HG03342 (cell line): ENCODE results near the gene BCL11A.

ENCODE experiments used
- ATAC-seq: cut with Tn5 transposase; IDR thresholded peaks from one replicate; pipeline ENCODE4 v1.9.1; 2021; ENCODE audit warnings: mild to moderate bottlenecking, moderate library complexity; ENCODE audit not compliant: unreplicated experiment

BCL11A gene

DNA sequence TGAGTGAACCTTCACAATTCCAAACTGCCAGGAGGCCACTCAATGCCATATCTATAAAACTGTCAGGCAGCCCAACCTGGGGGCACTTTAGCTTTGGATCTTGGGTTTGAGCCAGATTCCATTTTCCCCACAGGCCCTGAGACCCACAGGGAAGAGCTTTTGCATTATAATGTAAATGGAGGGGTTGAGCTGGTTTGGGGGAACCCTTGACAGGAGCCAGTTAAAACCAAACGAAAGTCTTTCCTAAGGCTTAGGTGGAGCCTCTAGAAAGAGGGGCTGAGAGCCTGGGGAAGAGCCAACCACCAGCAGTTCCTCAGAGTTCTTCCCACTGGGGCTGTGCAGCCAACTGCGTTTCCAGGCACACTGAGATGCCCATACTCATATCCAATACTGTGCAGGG, 42.7 kb downstream of the BCL11A start:
- no peak for ATAC-seq

DNA sequence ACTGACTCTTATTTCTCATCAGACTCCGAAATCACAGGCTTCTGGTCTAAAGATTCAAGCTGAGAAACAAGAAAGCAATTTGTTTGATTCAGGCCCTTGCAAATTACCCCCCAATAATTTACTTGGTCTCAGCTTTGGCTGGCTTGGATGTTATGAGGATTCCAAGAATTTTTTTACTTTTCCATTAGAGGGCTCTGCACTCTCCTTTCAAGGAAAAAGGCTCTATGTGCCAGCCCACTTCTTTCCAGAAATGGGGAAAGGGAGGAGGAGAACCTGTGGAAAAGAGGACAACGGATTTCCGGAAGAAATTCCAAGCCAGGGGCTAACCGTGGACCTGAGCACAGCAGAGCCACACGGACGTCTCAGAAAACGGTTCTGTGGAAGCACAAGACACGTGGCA, 44.4 kb downstream of the BCL11A start:
- no peak for ATAC-seq

DNA sequence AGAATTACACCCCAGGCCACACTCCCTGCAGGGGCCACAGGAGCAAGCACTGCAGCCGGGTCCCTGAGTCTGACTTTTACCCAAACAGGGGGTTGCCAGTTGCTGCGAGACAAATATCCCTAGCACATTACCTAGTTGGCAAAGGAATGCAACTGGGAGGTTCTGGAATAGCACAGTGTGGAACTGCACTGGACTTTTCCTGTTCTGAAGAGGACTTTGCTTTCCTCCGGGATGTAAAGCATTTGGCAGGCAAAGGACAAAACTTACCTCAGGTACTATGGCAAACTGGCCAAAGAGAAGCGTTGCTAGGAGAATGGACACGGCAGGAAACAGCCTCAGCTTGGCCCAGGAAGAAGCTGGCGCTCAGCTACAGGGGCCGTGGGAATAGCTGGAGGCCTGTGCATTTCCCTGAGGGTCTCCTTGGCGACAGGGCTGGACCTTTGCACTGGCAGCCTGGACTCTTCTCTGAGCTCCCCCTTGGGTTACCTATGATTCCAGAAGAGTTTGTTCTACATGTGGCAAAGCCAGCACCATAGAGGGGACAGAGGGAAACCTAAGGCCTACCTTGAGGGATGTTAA, 45.0 kb downstream of the BCL11A start:
- no peak for ATAC-seq

DNA sequence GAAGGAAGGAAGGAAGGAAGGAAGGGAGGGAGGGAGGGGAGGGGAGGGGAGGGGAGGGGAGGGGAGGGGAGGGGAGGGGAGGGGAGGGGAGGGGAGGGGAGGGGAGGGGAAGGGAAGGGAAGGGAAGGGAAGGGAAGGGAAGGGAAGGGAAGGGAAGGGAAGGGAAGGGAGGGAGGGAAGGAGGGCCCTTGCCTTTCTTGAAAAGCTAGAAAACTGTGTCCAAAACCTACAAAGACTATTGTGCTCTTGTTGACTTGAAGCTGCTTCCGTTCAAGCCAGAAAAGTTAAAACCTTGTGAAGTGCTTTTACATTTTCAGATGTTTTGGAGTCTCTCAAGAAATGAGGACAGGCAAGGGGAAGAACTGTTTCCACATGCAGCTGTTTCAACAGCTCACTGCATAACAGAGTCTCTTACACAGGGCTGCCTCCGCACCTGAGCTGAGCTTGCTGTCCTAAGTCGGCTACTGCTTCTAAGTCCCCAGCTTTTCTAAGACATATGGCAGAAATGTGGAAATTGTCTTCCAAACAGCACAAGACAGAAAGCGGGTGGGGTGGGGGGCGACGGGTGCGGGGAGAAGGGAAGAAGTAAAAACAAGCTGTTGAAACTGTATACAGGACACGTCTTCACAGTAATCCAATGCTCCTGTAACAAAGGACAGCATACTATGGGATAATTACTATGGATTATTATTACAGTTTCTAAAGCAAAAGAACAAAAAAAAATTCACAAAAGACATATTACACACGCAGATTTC, 46.1 kb downstream of the BCL11A start:
- ATAC-seq: no peak

DNA sequence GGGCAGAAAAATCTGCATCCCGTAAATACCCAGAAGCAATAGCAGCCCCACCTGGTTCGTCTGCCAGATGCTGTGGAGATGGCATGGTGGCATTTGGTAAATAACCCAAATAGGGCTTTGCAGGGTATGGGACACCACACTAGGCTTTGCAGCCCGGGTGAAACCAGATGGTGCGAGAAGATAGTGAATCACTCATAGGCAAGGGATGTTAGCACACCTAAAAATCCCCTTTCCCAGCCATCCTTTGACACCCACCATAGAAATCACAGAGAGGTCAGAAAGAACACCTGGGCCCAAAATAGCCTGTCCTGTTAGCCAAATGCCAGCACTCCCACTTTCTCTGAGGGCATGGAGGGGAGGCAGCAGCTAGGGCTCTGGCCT, 47.6 kb downstream of the BCL11A start:
- ATAC-seq: no peak

DNA sequence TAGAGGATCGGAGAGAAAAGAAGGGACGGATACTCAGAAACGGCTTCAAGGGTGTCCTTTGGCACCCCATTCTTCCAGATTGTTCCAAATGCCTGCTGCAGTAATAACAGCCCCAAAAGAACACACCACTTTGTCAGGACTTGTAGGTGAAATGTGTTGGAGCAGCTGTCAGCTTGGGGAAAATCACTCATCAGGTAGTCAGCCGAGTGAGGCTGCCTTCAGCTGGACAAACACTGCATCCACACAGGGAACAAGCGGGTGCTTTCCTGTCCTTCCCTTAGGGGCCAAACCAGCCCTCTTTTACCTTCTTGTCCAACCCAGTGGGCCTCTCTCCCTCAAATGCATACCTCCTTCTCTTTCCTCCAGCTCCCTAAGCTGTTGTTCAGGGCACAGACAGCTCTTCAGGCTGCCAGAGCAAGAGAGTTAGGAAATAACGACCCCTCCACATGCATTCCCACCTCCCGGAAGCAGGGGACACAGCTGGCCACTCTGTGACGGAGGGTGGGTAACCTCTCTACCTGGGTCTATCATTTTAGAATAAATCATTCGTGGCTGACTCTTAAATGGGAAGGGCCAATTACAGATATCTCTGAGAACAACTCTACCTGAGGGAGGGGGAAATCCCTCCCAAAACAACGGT, 48.1 kb downstream of the BCL11A start:
- no peak for ATAC-seq

DNA sequence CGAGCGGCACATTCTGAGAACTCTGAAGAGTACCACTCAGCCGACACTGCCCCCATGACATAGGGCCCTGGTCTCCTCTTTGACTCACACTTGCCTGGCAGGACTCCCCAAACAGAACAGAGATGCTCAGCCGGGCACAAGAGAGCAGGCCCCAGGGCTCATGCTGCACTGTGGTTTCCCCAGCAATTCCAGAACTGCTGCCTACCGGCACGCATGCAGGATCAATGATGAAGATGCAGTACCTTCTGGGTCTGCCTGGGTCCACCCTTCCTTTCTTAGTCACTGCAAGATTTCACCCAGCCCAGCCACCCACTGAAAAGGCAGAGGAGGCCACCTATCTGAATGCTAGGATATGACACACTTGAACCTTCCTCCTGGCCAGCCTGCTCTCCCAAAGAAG, 49.4 kb downstream of the BCL11A start:
- no peak for ATAC-seq

DNA sequence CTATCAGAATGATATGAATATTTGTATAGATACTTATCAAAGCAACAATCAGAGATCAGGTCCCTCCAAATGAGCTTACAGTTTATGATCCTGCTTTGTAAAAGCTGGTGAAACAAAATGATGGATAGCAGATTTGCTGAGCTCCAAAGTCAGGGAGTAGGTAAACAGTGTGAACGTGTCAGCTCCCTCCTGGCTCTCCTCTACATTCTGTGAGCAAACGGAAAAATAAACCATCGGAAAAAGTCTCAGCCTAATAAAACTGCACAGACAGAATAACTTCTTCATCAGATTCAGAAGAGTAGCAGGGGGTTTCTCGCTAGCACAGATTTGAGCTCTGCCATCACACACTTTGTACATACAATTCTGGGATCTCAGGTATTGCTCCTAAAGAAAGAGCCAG, 51.3 kb downstream of the BCL11A start:
- no peak for ATAC-seq

DNA sequence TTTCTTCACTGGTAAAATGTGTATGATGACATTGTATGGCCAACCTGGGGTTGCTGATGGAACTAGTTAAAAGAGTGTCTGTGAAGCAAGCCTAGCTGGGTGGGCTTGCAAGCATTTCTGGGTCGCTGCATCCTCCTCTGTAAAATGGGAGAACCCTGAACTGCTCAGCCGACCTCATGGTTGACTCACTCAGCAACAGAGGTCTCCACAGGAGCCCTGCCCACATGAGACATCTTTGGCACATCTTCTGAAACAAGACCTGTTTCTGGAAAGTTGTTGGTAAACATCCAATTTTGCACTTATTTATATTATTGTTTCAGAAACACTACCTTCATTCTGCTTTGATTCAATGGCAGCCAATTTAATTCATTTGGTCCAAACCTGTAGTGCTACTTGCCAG, 52.6 kb downstream of the BCL11A start:
- ATAC-seq: no peak

DNA sequence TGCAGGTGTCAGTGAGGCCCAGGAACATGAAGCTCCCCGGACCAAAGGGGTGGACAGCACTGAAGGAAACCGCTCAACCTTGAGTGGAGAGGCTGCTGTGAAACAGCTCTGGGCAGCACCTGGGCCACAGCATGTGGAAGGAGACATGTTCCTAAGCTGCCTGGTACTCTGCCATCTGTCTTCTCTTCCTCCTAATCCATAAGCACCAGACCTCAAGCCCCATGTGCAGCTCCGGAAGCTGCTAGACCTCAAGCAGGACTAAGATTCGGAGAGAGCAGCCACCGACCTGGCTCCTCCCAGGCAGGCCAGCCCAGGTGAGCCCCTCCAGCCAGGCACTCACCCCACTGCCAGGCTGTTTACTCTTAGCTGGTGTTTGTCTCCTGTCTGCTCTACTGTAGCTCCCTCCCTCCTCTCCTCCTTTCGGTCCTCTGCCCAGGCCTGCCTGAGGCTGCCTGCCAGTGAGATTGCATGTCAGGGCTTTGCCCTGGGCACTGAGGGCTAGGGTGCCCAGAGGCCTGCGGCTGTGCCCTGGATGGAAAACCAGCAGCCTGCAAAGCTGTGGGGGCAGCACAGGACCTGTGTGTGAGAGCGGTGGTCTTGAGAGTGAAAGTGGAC, 53.7 kb downstream of the BCL11A start:
- ATAC-seq: no peak

DNA sequence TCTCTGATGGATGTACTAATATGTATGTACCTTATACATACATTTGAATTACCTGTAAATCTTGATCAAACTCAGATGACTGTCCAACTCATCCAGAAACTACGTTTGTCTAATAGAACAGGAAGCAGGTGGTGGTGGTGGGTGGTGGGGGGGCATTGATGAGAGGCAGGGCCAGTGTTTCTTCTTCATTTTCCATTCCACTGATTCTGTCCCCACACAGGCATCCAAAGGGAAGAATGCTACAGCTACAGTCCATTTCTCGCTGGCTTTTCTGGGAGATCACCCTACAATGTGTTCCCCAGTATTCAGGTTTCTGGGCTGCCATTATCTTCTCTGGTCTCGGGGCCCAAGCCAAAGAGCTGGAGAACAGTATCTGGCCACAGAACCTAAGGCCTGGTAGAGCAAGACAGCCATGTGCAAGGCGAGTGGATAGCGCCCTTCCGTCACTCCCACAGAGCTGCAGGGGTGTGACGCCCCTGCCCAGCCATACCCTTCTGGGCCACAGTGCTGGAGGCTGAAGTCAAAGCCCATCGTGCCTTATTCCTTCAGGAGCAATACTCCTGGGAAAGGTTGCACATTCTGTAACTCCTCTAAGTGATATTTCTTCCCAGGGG, 54.5 kb downstream of the BCL11A start:
- no peak for ATAC-seq

DNA sequence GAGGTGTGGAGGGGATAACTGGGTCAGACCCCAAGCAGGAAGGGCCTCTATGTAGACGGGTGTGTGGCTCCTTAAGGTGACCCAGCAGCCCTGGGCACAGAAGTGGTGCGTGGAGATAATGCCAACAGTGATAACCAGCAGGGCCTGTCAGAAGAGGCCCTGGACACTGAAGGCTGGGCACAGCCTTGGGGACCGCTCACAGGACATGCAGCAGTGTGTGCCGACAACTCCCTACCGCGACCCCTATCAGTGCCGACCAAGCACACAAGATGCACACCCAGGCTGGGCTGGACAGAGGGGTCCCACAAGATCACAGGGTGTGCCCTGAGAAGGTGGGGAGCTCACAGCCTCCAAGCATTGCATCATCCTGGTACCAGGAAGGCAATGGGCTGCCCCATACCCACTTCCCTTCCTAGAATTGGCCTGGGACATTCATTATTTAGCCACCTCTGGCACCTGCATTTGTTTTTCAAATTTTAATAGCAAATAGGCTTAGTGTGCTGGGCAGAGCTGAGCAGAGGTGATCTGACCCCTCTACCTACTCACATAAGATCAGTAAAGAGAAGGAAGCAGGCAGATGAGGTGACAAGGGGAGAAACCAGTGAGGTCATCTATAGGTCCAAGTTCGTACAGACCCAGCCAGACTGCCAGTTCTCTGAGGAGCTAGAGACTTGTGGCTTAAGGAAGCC, 55.2 kb downstream of the BCL11A start:
- ATAC-seq: no peak

DNA sequence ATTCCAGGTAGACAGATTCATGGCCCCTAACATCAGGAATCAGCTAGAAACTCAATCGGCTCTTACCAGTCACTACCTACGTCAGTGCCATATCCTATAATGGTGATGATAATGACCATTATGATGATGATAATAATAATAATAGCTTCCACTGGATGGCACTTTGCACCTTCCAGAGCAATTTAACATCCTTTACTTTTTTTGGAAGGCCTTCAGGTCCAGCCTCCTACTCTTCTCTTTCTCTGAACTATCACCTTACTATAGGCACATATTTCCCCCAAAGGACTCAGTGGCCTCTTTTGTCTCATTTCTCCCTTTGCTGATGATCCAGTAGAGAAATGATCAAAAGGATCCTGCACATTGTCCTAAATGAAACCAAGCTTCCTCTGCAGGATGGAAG, 56.0 kb downstream of the BCL11A start:
- no peak for ATAC-seq

DNA sequence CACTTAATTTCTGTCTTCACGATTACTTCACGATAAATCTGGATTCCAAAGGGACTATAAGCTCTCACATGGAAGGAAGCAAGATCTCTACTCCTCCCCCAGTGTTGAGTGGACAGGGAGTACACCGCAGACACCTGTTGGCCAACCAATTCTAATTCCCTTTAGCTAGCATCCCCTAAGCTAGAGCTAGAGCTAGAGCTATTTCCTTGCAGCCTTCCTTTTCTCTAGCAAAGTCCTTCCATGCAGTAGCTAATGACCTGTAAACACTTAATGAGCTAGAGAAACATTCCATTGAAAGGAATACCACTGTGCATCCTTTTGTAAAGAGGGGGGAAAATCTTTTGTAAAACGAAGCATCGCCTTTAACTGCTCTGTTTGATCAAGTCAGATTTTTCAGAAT, 56.5 kb downstream of the BCL11A start:
- ATAC-seq: no peak

DNA sequence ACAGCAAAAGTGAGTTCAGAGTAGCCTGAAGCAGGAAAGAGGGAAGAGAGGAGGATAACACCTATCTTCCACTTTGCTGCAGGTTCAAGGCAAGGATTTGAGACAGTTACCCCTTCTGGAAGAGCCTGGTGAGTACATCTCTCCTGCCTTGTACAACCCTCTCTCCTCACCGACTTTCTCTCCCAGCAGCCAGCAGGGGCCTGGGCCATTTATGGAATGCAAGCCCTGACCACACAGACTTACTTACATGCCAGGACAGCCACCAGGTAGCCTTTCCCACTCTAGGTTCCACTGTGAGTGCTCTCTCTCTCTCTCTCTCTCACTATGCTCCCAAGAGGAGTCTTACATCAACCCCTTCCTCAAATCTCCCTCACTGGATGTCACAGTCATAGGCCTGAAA, 57.0 kb downstream of the BCL11A start:
- no peak for ATAC-seq

DNA sequence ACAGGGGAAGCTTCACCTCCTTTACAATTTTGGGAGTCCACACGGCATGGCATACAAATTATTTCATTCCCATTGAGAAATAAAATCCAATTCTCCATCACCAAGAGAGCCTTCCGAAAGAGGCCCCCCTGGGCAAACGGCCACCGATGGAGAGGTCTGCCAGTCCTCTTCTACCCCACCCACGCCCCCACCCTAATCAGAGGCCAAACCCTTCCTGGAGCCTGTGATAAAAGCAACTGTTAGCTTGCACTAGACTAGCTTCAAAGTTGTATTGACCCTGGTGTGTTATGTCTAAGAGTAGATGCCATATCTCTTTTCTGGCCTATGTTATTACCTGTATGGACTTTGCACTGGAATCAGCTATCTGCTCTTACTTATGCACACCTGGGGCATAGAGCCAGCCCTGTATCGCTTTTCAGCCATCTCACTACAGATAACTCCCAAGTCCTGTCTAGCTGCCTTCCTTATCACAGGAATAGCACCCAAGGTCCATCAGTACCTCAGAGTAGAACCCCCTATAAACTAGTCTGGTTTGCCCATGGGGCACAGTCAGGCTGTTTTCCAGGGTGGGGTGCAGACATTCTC, 58.3 kb downstream of the BCL11A start:
- no peak for ATAC-seq

DNA sequence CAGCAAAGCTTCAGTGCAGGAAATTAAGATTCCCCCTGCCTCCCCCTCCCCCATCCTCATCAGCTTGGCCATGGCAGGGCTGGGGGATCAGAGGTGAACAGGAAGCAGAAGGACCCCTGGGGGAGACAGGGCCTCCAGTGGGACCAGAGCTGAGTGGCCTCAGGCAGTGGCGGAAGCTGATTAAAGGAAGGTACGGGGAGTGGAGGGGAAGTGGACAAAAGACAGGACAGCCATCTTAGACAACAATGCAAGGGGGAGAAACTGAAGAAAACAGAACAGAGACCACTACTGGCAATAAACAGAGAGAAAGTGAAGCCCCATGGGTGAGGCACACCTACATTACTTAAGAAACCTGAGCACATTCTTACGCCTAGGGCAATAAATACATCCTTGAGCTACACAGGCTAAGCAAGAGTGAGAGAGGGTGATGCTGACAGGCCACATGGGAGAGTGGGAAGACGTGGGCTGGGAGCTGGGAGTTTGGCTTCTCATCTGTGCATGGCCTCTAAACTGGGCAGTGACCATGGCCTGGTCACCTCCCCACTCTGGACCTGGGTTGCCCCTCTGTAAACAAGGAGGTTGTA, 59.6 kb downstream of the BCL11A start:
- ATAC-seq: no peak

DNA sequence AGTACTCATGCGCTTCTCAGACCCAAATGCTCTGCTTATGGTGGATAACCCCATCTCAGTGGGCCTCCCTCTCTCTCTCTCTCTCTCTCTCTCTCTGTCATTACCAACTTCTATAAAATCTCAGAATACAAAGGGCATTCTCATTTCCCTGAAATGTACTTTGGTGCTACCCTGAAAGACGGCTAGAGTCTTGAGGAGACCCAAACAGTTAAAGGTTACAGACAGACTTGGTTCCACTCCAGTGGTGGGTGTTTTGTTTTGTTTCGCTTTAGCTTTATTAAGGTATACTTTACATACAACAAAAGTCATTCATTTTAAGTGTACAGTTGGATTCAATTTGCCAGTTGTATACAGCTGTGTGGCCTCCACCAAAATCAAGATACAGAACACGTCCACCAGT, 60.9 kb downstream of the BCL11A start:
- peak; percentile 38 for ATAC-seq

DNA sequence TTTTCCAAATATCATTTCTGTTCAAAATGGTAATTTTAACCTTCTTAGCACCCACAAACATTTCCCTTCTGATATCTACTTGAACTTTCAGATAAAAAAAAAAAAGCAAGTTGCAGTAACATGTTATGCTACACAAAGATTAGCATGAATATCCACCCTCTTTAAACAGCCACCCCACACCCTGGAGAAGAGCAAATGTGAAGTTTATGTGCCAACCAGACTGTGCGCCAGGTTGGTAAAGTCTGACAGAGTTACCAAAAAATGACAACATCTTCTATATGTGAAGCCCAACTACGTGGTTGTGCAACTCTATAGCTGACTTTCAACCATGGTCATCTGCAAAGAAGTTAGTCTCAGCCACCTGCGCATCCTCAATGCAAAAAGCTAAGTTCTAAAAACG, 62.6 kb downstream of the BCL11A start:
- ATAC-seq: no peak

DNA sequence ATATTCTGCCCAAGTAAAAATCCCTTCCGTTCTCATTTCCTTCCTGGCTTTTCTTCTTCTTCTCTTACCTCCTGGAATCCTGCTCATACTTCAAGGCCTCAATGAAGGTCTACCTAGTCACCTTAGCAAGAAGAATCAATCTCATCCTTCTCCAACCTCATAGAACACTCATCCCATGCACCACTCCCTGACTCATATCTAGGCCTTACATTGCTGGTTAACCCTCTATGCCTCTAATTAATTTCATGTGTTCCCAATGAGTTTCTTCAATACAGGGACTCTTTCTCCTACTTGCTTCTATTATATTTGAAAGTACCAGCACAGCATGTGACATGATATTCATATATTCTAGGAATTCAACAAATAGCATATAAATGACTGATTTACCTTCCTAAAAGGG, 63.0 kb downstream of the BCL11A start:
- ATAC-seq: no peak
